Astrocyte of the cerebellum (primary cell): ENCODE measurements around the gene ZNF385A.
A peak's percentile ranks its signal among the peaks of the same experiment; 100 is the strongest.

Experiments
- DNase-seq: peaks from one replicate; pipeline ENCODE4 v3.0.0-alpha.2; 2011; ENCODE audit warnings: low read depth
- H3K4me3 ChIP-seq: 2 replicates; pipeline ENCODE4 v1.5.1; 2011; ENCODE audit warnings: mild to moderate bottlenecking, low read depth, low read length, moderate library complexity
- in situ Hi-C: cut with HindIII; loops from 2 replicates; pipeline ENCODE4 v1.10.0; 2017; ENCODE audit warnings: low sequenced_read_pairs
- TF ChIP-seq, protein P1 (sequence below): IDR thresholded peaks from 2 replicates; pipeline ENCODE4 v1.5.1; 2012; ENCODE audit warnings: low read length, low read depth, moderate library complexity, mild to moderate bottlenecking; ENCODE audit errors: missing control alignments

ZNF385A gene

DNA sequence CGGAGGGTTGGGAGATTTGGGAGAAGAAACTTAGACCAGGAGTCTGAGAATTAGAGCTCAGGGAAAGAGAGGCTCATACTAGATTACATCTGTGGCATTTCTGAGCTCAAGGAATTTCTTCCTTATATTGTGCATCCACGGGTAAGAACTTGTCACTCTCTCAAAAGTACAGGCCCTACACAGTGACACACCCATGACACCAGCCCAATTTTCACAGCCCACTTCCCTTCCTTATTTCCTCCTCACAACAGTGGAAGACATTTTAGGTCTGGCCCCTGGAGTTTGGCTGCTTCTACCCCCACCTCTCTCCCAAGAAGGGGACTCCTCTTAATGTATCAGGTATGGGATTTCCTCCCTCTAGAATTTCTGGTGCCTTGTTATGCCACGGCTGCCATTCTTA lies 9.2 kb upstream of the ZNF385A start:
- no peak overlapping the region for H3K4me3 ChIP-seq
- TF ChIP-seq, protein P1, sequence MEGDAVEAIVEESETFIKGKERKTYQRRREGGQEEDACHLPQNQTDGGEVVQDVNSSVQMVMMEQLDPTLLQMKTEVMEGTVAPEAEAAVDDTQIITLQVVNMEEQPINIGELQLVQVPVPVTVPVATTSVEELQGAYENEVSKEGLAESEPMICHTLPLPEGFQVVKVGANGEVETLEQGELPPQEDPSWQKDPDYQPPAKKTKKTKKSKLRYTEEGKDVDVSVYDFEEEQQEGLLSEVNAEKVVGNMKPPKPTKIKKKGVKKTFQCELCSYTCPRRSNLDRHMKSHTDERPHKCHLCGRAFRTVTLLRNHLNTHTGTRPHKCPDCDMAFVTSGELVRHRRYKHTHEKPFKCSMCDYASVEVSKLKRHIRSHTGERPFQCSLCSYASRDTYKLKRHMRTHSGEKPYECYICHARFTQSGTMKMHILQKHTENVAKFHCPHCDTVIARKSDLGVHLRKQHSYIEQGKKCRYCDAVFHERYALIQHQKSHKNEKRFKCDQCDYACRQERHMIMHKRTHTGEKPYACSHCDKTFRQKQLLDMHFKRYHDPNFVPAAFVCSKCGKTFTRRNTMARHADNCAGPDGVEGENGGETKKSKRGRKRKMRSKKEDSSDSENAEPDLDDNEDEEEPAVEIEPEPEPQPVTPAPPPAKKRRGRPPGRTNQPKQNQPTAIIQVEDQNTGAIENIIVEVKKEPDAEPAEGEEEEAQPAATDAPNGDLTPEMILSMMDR: no peak
- in situ Hi-C loops: no loop called here
- DNase-seq: no peak

DNA sequence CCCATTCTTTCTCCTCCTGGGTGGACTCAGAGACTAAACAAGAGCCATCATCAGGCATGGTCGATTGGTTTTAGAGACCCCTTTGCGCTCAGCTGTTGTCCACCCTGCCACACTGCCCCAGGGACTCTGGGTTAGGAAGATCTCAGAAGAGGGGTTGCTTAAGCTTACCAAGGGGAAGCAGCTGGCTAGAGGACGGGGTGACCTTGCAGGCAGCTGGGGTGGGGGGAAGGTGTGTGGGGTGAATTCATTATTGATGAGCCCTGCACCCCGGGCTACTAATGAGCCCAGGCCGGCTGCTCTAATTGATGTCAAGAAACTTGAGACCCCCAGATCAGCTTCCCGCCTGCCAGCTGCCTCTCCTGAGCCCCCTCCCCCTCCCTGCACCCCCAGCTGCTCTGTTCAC lies 8.7 kb upstream of the ZNF385A start:
- H3K4me3 ChIP-seq: no peak overlapping the region
- TF ChIP-seq, protein P1: no peak
- no peak for DNase-seq
- in situ Hi-C loops: no loop called here

DNA sequence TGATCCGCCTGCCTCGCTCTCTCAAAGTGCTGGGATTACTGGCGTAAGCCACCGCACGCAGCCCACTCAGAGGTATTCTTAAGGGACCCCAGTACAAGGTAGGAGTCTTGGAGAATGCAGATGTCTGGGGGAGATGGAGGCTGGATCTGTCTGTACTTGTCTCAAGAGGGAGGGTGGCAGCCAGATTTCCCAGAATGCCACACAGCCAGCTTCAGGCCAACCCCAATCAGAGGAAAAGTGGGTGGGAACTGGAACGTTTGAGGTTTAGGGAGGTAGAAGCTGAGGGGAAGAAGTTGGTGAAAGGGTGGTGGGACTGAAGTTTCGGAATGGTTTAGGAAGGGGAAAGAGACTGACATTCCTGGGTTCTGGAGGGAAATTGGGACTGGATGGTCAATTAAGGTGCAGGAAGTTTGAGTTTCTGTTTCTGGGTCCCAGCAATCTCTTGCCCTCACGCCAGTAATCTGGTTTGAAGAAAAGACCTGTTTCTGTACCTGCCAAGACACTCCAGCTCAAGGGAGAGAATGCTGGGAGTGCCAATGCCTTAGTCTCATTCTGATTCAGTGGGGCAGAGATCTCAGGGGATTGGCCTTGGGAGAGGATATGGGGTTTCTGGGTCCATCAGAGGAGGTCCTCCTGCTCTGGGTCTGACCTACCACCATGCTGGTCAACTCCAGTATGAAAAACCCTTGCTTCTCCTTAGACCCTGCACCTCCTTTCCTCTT lies 8.1 kb upstream of the ZNF385A start:
- no peak for DNase-seq
- in situ Hi-C loops: no loop called here
- TF ChIP-seq, protein P1: no peak
- H3K4me3 ChIP-seq: no peak overlapping the region

DNA sequence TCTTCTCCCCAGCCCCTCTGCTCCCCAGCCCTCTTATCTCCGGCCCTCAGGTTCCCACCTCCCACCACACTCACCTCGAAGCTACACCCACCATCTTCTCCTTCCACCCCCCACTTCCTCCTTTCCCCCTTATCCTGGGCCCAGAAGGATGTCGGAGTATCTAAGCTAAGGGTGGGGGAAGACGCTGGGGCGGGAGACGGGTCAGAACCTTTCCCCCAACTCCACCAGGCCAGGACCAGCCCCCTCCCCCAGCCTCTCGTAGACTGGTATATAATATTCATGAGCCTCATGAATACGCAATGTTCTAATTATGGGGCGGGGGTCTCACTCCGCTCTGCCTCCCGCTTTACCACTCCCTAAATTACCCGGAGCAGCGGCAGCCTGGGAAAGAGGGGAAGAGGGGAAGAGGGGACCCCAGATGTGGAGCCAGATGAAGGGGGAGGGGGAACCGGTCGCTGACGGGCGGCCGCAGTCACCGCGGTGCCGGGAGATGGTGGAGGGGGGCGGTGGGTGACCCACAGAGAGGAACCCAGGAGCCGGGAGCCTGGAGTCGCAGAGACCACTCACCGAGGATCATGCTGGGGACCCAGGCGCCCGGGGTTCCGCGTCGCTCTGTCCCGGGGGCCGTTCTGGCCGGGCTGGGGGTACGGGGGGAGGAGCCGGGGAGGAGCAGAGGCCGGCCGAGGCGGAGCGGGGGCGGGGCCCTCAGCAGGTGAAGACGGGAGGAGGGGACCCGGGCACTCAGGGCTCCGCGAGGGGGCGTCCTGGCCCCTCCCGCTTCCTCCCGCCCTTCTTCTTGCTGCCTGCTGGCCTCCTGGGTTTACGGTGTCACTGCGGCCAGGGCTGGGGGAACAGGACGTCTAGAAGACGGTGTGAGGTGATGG lies 6.4 kb upstream of the ZNF385A start:
- TF ChIP-seq, protein P1: peak; percentile 9
- no peak for DNase-seq
- in situ Hi-C loops: no loop called here
- peak overlapping the region; percentile 38 for H3K4me3 ChIP-seq

DNA sequence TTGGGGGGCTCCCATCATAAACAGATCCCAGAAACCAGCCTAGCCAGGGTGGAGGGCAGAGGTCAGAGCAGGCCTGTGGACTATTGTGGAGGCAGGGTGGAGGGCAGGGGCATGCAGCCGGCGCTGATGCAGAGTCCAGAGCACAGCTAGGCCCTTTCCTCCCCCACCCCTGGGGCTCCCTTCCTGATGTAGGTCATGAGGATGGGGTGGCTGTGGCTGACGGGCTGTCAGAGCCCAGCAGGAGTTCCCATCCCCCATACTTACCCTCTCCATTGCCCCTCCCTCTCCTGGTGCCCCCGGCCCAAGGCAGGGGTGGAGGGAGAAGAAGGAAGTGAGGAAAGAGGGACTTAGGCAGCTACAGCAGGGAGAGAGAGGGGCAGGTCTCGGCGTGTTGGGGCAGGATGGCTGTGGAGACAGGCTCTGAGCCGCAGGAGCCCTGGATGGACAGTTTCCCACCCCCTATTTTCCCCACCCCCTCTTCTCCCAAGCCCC lies 5.7 kb upstream of the ZNF385A start:
- in situ Hi-C loops: no loop called here
- TF ChIP-seq, protein P1: no peak
- no peak overlapping the region for H3K4me3 ChIP-seq
- DNase-seq: no peak

DNA sequence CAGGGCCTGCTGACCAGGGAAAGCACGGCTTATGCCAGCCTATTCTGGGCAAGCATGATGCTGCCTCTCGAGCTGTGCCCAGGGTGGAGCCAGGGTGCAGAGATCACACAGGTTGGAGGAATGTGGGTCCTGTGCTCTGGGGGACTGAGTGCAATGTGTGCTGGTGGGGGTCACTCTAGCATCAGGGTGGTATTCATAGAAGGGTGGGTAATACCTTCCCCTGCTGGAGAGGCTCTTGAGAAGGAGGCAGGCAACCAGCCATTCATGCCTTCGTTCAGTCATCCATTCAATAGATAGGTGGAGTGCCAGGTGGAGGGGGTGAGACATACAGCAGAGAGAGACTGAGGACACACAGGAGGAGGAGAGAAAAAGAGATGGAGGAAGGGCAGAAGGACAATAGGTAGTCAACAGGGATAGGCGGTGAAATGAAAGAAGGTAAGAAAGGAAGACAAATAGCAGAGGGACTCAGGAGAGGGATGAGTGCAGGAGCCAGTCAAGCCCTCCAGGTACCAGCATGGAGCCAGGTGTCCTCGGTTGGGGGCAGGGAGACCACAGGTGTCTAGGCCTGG lies 5.2 kb upstream of the ZNF385A start:
- TF ChIP-seq, protein P1: no peak
- H3K4me3 ChIP-seq: no peak overlapping the region
- in situ Hi-C loops: no loop called here
- no peak for DNase-seq
